Parathyroid adenoma (tissue), 2 donors: ENCODE measurements around the gene CREBRF.

Experiments used
- H2AFZ ChIP-seq: fragments of 300-600 bp; sonication (generic); one replicate; pipeline ENCODE4 v1.7.0; 2017; ENCODE audit warnings: antibody characterized with exemption, mild to moderate bottlenecking
- H3K27ac ChIP-seq: fragments of 300-600 bp; sonication (generic); one replicate; pipeline ENCODE4 v1.7.0; 2017
- H3K27me3 ChIP-seq: fragments of 300-600 bp; sonication (generic); one replicate; pipeline ENCODE4 v1.7.0; 2017; ENCODE audit warnings: low read length; ENCODE audit not compliant: control insufficient read depth, insufficient read depth
- H3K36me3 ChIP-seq: fragments of 300-600 bp; sonication (generic); one replicate; pipeline ENCODE4 v1.7.0; 2017; ENCODE audit warnings: low read length; ENCODE audit not compliant: control insufficient read depth, insufficient read depth
- H3K4me1 ChIP-seq: fragments of 300-600 bp; sonication (generic); one replicate; pipeline ENCODE4 v1.7.0; 2017; ENCODE audit warnings: control low read depth
- H3K4me2 ChIP-seq: fragments of 300-600 bp; sonication (generic); one replicate; pipeline ENCODE4 v1.7.0; 2017; ENCODE audit warnings: low read length
- H3K4me3 ChIP-seq: fragments of 300-600 bp; sonication (generic); one replicate; pipeline ENCODE4 v1.7.0; 2017; ENCODE audit warnings: low read depth, low read length
- H3K79me2 ChIP-seq: fragments of 300-600 bp; sonication (generic); one replicate; pipeline ENCODE4 v1.7.0; 2017; ENCODE audit warnings: control low read depth
- H3K9ac ChIP-seq: fragments of 300-600 bp; sonication (generic); one replicate; pipeline ENCODE4 v1.7.0; 2017; ENCODE audit warnings: mild to moderate bottlenecking
- H3K9me3 ChIP-seq: fragments of 300-600 bp; sonication (generic); one replicate; pipeline ENCODE4 v1.7.0; 2017; ENCODE audit warnings: low read length; ENCODE audit not compliant: control insufficient read depth
- TF ChIP-seq, protein P1 (sequence below): fragments of 300-600 bp; sonication (generic); IDR thresholded peaks from one replicate; pipeline ENCODE4 v1.7.0; 2017; ENCODE audit warnings: antibody characterized with exemption, mild to moderate bottlenecking
- donor health status: primary hyperparathyroidism.

CREBRF gene

DNA sequence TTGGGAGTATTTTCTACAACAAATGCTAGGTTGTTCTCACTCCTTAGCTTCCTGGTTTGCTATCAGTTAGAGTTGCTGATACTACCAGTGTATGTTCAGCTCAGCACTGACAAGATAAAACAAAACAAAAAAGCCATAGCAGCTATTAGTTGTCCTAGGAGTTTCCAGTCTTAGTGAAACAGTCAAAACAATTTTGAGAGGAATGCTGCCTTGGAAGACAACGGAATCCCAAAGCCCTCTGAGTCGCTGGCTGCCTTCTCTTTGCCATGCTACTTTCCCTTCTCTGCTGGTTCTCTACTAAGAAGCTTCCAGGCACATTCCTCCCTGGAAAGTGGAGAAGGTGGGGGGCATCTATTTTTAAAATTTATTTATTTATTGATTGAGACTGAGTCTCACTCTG, 5.4 kb upstream of the CREBRF start:
- H3K4me3 ChIP-seq: no peak overlapping the region

DNA sequence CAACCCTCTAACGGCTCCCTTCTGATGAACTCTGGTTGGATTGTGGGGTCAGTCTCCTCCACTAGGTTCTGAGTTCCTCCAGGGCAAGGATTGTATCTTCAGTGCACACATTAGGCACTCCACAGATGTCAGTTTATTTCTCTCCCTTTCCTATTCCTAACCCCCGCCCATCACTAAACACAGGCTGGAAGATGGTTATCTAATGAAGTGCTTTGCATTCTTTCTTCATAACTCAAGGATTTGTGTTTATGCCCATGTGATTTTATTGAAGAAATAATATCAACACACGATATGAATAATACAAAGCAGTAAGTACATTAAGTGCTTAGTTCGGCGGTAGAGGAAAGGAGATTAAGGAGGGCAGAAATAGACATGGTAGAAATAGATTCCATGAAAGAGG, 4.4 kb upstream of the CREBRF start:
- Histone ChIP-seq H2AFZ (no peak overlapping the region), H3K27ac (no peak overlapping the region), H3K27me3 (no peaks in the 10 kb centered on the region), H3K4me2 (no peak overlapping the region), H3K9me3 (no peaks in the 10 kb centered on the region), H3K4me1 (peaks cover 11% of the 10 kb centered on the region), H3K4me3 (no peak overlapping the region), H3K36me3 (no peaks in the 10 kb centered on the region), H3K79me2 (no peaks in the 10 kb centered on the region), H3K9ac (no peak overlapping the region)
- TF ChIP-seq, protein P1, sequence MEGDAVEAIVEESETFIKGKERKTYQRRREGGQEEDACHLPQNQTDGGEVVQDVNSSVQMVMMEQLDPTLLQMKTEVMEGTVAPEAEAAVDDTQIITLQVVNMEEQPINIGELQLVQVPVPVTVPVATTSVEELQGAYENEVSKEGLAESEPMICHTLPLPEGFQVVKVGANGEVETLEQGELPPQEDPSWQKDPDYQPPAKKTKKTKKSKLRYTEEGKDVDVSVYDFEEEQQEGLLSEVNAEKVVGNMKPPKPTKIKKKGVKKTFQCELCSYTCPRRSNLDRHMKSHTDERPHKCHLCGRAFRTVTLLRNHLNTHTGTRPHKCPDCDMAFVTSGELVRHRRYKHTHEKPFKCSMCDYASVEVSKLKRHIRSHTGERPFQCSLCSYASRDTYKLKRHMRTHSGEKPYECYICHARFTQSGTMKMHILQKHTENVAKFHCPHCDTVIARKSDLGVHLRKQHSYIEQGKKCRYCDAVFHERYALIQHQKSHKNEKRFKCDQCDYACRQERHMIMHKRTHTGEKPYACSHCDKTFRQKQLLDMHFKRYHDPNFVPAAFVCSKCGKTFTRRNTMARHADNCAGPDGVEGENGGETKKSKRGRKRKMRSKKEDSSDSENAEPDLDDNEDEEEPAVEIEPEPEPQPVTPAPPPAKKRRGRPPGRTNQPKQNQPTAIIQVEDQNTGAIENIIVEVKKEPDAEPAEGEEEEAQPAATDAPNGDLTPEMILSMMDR: no peak

More for the DNA sequence above, 5.4 kb upstream of the CREBRF start:
- Histone ChIP-seq H3K36me3 (no peaks in the 10 kb centered on the region), H3K4me1 (peaks cover 11% of the 10 kb centered on the region), H3K27me3 (no peaks in the 10 kb centered on the region), H3K4me2 (no peak overlapping the region), H3K9me3 (no peaks in the 10 kb centered on the region), H3K79me2 (no peaks in the 10 kb centered on the region), H3K9ac (no peak overlapping the region), H2AFZ (no peak overlapping the region), H3K27ac (no peak overlapping the region)
- TF ChIP-seq, protein P1: no peak

DNA sequence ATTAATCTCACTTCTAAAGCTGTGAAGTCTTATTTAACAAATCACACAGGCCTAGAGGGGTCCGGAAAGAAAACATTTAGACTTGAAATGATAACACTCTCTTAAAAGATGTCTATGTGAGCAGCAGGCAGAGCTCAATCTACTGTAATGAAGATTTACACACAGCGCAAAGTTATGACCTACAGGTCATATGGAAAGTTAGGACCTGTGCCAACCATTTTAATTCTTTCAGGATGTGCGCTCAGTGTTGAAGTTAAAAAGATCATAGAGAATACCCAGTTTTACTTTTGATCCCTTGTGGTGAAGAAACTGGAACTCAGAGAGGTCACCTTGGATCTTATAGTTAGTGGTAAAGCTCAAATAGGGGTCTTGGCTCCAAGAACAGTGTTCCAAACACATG, 3.1 kb upstream of the CREBRF start:
- no peak overlapping the region for H3K4me3 ChIP-seq
- H3K27me3 ChIP-seq: no peaks in the 10 kb centered on the region
- no peaks in the 10 kb centered on the region for H3K36me3 ChIP-seq
- no peaks in the 10 kb centered on the region for H3K9me3 ChIP-seq
- no peak overlapping the region for H3K9ac ChIP-seq
- H3K4me1 ChIP-seq: peaks cover 12% of the 10 kb centered on the region
- TF ChIP-seq, protein P1: no peak
- H2AFZ ChIP-seq: no peak overlapping the region
- H3K4me2 ChIP-seq: no peak overlapping the region
- H3K79me2 ChIP-seq: no peaks in the 10 kb centered on the region
- H3K27ac ChIP-seq: no peak overlapping the region

DNA sequence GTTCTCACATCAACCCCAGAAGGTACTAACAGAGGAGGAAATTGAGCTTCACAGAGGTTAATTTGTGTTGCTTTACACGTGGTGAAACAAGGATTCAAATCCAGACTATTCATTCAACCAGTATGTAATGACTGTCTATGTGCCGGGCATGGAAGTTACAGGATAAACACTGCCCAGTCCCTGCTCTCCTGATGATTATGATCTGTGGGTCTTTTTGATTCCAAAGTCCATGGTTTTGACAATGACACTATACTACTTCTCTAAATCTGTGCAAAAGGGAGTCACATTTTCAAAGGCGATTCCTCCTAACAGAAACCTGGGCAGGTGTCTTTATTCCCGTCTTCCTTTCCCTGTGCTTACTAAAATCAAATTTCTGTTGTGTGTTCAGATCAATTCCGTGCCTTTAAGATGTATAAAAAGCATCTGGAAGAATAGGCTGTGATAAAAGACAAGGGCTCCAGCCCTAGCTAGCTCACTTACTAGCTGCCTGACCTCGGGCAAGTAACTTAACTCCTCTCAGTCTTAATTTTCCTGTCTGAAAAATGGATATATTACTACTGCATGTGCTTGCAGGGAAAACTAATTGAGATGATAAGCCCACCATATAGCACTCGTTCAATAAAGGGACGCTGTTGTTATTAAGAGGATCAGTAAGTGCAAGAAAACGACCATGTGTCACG, 970 bp upstream of the CREBRF start:
- H3K36me3 ChIP-seq: no peaks in the 10 kb centered on the region
- H3K9me3 ChIP-seq: no peaks in the 10 kb centered on the region
- peak overlapping the region; percentile 81 for H3K27ac ChIP-seq
- TF ChIP-seq, protein P1: no peak
- peaks cover 9% of the 10 kb centered on the region for H3K79me2 ChIP-seq
- H3K4me1 ChIP-seq: peaks cover 14% of the 10 kb centered on the region
- no peaks in the 10 kb centered on the region for H3K27me3 ChIP-seq
- H2AFZ ChIP-seq: peak overlapping the region; percentile 86
- H3K4me3 ChIP-seq: peak overlapping the region; percentile 96
- peak overlapping the region; percentile 95 for H3K4me2 ChIP-seq
- H3K9ac ChIP-seq: no peak overlapping the region

DNA sequence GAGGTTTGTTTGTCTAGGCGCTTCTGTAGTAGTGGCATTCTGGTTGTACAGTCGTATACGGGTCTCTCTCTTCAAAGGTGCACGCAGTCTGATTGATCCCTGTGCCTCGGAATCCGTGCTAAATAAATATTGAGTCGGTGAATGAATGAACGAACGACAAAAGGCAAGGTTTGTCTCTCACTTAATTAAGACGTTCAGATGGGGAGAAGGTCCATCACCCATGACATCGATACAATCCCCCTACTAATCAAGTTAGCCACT, 500 bp upstream of the CREBRF start:
- TF ChIP-seq, protein P1: no peak
- Histone ChIP-seq H3K4me2 (peak overlapping the region; percentile 95), H3K79me2 (peaks cover 12% of the 10 kb centered on the region), H3K9ac (no peak overlapping the region), H3K9me3 (no peaks in the 10 kb centered on the region), H3K4me3 (peak overlapping the region; percentile 96), H3K4me1 (peaks cover 14% of the 10 kb centered on the region), H3K27me3 (no peaks in the 10 kb centered on the region), H3K27ac (peak overlapping the region; percentile 81), H2AFZ (peak overlapping the region; percentile 86), H3K36me3 (no peaks in the 10 kb centered on the region)
